NOMO-1 (cell line): ENCODE results near the gene FGD3.
A peak's percentile ranks its signal among the peaks of the same experiment; 100 is the strongest.
"Not testable (repeated sequence)": the region's sequence is repeated elsewhere in the genome, so short reads cannot be mapped to it uniquely, and the experiment has no call there.

Experiments
- DNase-seq, 2 experiments: peaks; one replicate each; lab custom pipeline; 2025; ENCODE audit not compliant: unreplicated experiment in 2 of 2; lab: John Stamatoyannopoulos, UW

Gene FGD3

DNA sequence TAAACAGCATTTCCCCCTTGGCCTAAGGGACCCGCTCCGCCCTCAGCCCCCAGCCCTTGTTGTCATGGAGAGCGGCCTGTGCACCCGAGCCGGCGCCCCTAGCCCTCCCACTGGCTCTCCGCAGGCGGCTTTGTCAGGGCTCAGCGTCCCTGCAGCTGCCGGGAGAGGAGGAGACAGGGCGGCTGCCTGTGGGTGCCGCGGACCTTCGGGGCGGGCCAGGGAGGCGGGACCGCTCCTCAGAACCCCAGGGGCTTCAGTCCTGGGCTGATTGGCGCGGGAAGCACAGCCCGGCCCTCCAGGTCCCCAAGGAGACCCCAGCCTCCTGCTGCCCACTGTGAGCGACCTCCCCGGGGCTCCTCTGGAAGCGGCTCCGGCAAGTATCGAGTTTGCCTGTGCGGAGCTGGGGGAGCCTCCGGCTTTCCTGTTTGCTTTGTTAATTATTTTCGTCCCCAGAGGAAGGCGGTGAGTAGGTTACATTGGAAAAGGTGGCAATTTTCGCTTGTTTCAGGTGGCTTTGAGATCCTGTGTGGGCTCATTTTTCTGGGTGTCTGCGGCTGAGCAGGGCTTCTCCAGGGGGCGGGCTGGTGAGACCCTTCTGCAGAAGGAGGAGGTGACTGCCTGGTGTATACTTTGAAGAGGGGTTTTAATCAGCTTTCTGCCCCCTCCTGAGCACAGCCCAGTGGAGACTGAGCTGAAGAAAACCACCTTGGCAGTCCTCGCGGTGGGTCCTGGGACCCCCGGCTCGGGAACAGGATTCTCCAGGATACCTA, at the start of gene FGD3:
Gene FGD3 (plus strand): TSS at position 256 of the 770 bp plus-strand sequence. CDS start 28,734 bp downstream, outside the sequence.
- DNase-seq = no peak

- DNase-seq = not testable (repeated sequence)
Measured at GRCh38 chr9:92905137-92905536, 42.2 kb upstream of the FGD3 start.

DNA sequence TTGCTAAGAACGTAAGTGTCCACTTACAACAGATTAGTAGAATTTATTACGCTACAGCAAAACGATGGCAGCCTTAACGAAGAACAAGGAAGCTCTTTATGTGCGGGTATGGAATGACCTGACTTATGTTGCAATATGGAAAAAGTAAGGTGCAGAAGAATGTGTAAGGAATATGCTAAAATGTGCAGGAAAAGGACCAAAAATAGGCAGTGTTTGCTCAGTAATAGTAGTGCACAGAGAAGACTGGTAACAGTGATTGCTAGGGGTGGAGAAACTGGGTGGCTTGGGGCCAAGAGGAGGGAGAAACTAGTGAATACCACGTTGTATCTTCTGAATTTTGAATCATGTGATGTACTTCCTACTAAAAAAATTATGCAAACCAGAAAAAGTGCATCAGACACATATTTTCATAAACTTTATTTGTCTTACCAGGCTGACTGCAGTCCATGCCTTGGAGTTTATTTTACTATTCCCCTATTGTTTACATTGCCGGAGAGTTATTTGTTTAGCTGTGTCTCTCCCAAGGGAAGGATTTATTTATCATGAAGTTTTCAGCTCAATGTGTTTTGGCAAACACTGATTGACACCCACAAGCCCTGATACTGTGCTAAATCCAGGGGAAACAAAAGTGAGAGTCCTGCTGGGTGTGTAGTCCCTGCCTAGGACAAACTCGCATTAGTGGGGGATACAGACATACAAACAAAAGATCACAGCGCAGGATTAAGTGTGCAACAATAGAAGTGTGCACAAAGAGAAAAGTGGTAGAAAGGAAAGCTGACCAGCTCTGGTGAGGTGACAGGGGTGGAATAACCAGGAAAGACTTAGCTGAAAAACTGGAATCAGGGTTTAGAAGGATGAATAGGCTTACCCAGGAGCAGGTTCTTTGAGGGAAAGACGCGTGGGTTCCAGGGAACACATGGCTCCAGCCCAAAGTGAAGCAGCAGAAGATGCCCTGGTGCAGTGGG, 35.5 kb upstream of the FGD3 start:
- peak in 1 of 2 experiments; percentile 16 for DNase-seq

DNA sequence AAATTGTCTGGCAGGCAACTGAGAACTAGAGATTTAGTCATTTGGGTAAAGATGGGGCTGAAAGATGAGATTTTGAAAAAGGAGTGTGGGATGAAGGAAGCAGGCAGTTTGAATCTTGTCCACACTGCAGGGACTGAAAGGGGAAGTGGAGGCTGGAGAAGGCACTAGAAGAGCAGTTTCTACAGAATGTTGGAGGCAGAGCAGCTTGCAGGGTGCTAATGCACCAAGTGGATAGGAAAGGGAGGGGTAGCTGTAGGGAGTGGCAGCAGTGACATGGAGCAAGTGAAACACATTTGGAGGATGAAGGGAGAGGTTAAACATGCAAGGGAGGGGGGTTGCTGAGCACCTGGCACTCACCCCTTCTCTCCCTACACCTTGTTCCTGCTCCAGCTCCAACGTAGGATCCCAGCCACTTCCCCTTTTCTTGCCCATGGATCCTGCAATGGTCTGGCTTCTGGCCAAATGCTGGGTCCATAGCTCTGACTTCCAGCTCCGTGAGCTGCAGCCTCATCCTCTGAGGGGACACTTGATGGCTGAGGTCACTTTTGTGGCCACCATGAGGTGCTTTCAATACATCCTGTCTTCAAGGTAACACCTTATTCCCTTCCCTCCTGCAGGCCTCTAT, 30.0 kb upstream of the FGD3 start:
- peak; percentile 56 to 57 for DNase-seq

DNA sequence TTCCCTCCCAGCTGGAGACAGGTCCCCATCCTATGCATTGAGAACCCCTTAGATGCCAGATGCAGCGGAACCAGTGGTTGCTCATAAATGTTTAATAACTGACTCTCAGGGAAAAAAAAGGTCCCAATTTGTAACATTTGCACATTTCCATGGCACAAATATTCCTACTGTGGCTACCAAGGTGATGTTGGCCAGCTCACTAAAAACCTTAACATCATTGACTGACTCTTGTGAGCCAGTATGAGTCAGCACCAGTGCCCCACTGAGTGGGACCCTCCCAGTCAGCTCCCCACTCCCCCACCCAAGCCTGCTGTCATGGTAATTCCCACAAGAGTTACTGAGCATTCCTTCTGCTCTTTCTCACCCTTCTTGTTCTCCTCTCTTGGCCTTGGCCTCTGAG, 26.9 kb upstream of the FGD3 start:
- DNase-seq = no peak

DNA sequence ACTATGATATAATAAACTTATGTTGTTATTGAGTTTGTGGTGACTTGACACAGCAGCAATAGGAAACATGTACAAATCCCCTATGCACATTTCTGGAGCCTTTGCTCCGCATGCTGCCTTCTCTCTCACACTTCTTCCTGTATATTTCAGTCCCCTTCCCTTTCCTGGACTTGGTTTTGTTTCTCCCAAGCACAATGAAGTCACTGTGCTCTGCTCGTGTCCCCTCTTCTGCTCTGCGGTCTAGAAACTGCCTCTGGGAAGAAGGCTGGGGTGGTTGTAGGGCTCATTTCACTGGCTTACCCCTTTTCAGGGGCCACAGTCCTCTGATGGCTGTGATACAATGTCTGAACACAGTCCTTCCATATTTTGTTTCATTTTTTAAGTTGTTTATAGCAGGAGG, 15.7 kb upstream of the FGD3 start:
- DNase-seq = no peak

GRCh38 chr9:92934321-92934720, 13.0 kb upstream of the FGD3 start:
- no peak for DNase-seq

GRCh38 chr9:92938025-92938424, 9.3 kb upstream of the FGD3 start:
- DNase-seq = no peak

- no peak for DNase-seq
Measured at GRCh38 chr9:92941861-92942260, 5.5 kb upstream of the FGD3 start.

GRCh38 chr9:92942688-92943616, 4.4 kb upstream of the FGD3 start:
- no peak for DNase-seq

DNA sequence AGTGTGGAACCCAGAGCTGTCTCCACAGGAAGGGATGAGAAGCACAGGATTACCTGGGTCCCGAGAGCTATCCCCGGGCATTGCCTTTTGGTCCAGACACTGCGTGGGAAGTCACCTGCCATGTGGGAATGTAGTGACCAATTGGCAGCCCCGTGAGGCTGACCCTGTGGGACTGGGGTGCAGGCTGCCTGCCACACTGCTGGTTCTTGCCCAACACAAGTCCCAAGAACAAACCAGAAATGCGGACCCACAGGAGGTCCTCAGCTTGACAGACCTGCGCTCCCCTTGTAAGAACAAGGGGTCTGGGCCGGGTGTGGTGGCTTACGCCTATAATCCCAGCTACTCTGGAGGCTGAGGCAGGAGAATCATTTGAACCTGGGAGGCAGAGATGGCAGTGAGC, 2.4 kb upstream of the FGD3 start:
- no peak for DNase-seq

DNA sequence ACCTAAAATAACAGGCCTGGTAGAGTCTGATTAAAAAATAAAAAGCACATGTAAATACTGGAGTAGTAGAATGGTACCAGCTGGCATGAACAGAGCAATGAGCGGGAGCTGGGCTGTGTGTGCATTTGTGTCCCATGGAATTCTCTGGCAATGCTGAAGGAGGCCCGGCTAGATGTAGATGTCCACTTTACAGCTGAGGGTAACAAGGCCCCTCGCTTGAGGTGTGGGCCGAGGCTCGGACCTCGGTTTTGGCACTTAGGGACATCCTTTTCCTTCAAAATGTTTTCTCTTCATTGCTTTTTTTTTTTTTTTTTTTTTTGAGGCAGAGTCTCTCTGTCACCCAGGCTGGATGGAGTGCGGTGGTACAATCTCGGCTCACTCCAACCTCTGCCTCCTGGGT, 1.5 kb upstream of the FGD3 start:
- DNase-seq = no peak

DNA sequence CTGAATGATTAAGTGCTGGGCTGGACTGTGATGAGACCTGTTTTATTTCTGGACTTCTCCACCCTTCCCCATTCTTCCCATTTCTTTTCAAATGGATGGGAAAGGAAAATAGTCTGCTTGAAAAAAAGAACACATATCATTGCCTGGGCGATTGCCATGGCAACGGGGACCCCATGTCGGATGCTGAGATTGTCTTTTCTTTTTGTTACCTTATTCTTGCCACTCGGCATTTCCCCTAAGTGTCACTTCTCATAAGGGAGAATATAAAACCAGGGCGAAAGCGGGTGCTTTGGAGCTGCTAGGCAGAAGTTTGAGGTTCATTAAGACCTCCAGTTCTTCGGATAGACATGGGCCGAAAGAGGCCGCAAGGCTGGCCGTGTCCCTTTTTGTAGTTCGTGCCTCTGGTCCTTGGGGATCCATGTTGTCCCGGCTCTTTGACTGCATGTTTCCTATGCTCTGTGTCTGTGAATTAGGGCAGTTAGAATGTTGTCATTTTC, 763 bp downstream of the FGD3 start:
- DNase-seq = no peak

DNA sequence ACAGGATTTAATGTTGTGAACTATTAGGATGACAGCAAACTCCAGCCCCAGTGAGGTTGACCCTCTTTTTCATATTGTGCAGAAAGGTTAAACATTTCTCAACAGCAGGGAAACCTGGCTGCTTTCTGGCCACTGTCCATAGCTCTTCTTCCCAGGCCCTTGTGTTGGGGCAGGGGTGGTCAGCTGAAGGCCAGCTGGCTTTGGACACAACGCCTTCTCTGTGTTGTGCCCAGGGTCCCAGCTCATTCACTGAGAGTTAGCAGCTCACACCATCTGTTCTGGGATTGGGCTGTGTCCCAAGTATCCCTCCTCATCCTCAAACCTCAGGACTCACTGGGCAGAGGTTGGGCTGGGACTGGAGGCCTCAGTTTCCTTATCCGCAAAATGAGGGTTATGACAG, 1.3 kb downstream of the FGD3 start:
- DNase-seq = no peak

DNA sequence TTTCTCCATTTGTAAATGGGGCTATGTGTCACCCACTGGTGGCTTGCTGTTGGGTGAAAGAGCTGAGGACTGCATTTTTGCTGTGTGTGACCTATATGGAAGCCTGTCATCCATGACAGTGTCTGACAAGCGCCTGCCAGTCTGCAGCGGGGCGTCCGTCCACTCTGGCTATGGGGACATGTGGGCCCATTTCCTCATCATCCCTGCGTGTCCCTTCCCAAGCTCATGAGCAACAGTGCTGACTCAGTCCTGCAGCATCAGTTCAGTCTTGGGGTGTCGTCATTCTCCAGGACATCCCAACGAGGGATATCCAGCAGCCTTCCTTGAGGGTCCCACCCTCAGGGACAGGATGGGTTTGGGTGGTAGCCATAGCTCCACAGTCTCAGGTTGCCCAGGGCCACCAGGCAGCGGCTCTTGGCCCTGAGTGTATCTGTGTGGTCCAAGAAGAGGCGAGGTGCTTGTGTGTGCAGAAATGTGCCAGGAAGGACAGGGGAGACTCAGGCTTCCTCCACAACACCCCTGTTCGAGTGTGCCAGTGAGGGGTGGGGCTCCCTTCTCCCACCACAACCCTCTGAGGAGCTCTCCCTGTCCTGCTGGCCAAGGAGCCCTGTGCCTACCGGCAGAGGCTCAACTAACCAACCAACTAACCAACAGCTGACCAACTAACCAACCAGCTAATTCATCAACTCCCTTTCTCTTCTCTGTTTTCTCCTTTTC, 2.1 kb downstream of the FGD3 start:
- DNase-seq = no peak

GRCh38 chr9:92950359-92950955, 3.1 kb downstream of the FGD3 start:
- no peak for DNase-seq

- no peak for DNase-seq
Measured at GRCh38 chr9:92952906-92953610, 5.7 kb downstream of the FGD3 start.

DNA sequence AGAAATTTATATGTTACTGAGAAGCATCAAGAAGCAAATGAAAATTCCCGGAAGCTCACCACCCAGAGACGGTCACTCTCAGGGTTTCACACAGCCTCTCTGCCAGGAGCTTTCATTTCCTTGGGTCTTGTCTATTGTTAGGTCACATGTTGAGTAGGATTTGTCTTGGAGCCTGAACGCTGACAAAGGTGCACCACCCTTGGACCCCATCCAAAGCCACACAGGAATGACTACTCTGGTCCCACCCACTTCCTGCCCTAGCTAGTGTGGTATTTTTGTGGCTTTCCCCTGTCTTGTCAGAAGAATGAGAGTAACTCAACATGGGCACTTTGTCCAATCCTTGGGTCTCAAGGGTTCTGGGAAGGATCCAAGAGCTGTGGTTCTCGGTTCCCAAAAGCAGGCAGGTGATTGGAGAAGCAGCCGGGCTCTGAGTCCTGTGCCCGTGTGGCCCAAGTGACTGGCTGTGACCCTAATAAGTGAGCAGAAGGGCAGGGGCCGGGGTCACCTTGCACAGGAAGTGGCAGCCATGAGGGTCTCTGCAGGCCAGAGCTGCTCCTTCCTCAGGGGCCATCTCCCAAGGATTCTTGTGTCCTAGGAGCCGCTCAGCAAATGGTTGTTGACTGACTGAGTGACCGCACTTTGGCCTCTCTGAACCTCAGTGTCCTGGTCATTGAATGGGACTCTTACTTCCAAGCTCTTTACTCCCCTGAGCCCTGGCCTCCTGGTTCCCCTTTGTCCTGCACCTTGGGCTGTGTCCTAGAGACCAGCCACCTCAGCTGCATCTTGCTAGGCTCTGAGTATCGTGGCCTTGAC, 6.9 kb downstream of the FGD3 start:
- DNase-seq = no peak
